Ishikawa (cell line): ENCODE measurements around the gene KLB.

ENCODE experiments used
- CEBPB ChIP-seq: IDR thresholded peaks from 2 replicates; pipeline ENCODE4 v1.6.1; 2012
- CREB1 ChIP-seq: IDR thresholded peaks from 2 replicates; pipeline ENCODE4 v1.6.1; 2012; ENCODE audit warnings: low read depth
- EGR1 ChIP-seq: IDR thresholded peaks from 2 replicates; pipeline ENCODE4 v1.6.1; 2012
- EP300 ChIP-seq: IDR thresholded peaks from 2 replicates; pipeline ENCODE4 v1.6.1; 2012; ENCODE audit warnings: borderline replicate concordance
- FOXM1 ChIP-seq: IDR thresholded peaks from 2 replicates; pipeline ENCODE4 v1.6.1; 2012; ENCODE audit warnings: low read depth, borderline replicate concordance
- NFIC ChIP-seq: IDR thresholded peaks from 2 replicates; pipeline ENCODE4 v1.6.1; 2012
- RAD21 ChIP-seq: IDR thresholded peaks from 2 replicates; pipeline ENCODE4 v1.6.1; 2012; ENCODE audit warnings: low read depth
- TAF1 ChIP-seq: IDR thresholded peaks from 2 replicates; pipeline ENCODE4 v1.6.1; 2012; ENCODE audit warnings: low read depth, mild to moderate bottlenecking
- TCF12 ChIP-seq: IDR thresholded peaks from 2 replicates; pipeline ENCODE4 v1.6.1; 2012; ENCODE audit warnings: low read depth
- TEAD4 ChIP-seq: IDR thresholded peaks from 2 replicates; pipeline ENCODE4 v1.6.1; 2012
- YY1 ChIP-seq: IDR thresholded peaks from 2 replicates; pipeline ENCODE4 v1.6.1; 2012; ENCODE audit warnings: low read depth
- ZBTB7A ChIP-seq: IDR thresholded peaks from 2 replicates; pipeline ENCODE4 v1.6.1; 2012; ENCODE audit warnings: low read depth
- TF ChIP-seq, protein P1 (sequence below): IDR thresholded peaks from 2 replicates; pipeline ENCODE4 v1.6.1; 2012
- TF ChIP-seq, protein P2 (sequence below): IDR thresholded peaks from 2 replicates; pipeline ENCODE4 v1.6.1; 2012
- TF ChIP-seq, protein P3 (sequence below): IDR thresholded peaks from 2 replicates; pipeline ENCODE4 v1.6.1; 2012; ENCODE audit warnings: low read depth, mild to moderate bottlenecking

Gene KLB

DNA sequence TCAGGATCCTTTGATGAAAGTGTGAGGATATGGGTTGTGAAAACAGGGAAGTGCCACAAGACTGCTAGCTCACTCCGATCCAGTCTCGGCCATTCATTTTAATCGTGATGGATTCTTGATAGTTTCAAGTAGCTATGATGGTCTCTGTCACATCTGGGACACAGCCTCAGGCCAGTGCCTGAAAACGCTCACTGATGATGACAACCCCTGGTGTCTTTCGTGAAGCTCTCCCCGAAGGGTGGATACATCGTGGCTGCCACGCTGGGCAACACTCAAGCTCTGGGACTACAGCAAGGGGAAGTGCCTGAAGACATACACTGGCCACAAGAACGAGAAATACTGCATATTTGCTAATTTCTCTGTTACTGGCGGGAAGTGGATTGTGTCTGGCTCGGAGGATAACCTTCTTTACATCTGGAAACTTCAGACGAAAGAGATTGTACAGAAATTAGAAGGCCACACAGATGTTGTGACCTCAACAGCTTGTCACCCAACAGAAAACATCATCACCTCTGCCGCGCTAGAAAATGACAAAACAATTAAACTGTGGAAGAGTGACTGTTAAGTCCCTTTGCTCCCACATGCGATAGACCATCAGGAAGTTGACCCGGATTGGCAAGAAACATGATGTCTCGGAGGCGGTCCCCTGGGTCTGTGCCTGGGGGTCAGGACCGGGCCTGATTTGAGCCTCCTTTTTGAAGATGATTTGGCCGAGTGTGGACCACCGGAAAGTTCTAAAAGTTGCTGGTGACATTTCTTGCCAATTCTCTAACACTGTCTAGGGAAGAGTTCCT lies 74.4 kb downstream of the KLB start:
- TF ChIP-seq CREB1 (no peak), EGR1 (no peak), TEAD4 (no peak), YY1 (no peak), NFIC (no peak), TCF12 (no peak), CEBPB (no peak), EP300 (no peak), RAD21 (no peak), TAF1 (no peak), ZBTB7A (no peak), FOXM1 (no peak)
- TF ChIP-seq, protein P1, sequence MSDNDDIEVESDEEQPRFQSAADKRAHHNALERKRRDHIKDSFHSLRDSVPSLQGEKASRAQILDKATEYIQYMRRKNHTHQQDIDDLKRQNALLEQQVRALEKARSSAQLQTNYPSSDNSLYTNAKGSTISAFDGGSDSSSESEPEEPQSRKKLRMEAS, result no peak
- TF ChIP-seq, protein P2, sequence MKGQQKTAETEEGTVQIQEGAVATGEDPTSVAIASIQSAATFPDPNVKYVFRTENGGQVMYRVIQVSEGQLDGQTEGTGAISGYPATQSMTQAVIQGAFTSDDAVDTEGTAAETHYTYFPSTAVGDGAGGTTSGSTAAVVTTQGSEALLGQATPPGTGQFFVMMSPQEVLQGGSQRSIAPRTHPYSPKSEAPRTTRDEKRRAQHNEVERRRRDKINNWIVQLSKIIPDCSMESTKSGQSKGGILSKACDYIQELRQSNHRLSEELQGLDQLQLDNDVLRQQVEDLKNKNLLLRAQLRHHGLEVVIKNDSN, result no peak
- TF ChIP-seq, protein P3, sequence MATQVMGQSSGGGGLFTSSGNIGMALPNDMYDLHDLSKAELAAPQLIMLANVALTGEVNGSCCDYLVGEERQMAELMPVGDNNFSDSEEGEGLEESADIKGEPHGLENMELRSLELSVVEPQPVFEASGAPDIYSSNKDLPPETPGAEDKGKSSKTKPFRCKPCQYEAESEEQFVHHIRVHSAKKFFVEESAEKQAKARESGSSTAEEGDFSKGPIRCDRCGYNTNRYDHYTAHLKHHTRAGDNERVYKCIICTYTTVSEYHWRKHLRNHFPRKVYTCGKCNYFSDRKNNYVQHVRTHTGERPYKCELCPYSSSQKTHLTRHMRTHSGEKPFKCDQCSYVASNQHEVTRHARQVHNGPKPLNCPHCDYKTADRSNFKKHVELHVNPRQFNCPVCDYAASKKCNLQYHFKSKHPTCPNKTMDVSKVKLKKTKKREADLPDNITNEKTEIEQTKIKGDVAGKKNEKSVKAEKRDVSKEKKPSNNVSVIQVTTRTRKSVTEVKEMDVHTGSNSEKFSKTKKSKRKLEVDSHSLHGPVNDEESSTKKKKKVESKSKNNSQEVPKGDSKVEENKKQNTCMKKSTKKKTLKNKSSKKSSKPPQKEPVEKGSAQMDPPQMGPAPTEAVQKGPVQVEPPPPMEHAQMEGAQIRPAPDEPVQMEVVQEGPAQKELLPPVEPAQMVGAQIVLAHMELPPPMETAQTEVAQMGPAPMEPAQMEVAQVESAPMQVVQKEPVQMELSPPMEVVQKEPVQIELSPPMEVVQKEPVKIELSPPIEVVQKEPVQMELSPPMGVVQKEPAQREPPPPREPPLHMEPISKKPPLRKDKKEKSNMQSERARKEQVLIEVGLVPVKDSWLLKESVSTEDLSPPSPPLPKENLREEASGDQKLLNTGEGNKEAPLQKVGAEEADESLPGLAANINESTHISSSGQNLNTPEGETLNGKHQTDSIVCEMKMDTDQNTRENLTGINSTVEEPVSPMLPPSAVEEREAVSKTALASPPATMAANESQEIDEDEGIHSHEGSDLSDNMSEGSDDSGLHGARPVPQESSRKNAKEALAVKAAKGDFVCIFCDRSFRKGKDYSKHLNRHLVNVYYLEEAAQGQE, result no peak

DNA sequence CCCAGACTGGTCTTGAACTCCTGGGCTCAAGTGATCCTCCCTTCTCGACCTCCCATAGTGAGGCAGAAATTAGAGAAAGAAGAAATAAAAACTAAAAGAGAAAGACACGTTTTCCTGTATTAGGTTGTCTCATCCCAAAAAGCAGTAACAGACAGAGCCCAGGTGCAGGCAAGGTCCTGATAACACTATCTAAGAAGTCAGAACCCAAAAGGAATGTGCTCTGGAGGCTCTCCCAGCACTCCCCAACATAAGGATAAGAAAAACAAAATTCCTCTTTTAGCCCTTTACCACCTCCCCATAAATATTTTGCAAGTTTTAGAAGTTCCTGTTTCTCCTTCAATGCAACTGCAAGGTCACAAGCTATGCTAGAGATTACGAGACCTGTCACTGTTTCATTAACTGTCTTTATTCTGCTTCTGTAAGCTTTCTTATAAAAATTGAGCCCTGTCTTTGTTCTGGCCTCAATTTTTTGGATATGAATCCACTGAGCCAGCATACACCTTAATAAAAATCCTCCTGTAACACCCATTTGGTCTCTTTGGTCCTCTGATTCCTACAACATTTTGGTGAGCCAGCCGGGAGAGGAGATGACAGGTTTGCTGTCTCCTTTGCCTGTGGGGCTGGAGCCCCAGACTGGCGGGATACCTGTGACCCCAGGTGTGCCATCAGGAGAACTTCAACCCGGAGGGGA lies 78.0 kb downstream of the KLB start:
- TF ChIP-seq FOXM1, result no peak
- TF ChIP-seq, protein P1, result no peak
- TF ChIP-seq, protein P3, result no peak
- no peak for TF ChIP-seq YY1

DNA sequence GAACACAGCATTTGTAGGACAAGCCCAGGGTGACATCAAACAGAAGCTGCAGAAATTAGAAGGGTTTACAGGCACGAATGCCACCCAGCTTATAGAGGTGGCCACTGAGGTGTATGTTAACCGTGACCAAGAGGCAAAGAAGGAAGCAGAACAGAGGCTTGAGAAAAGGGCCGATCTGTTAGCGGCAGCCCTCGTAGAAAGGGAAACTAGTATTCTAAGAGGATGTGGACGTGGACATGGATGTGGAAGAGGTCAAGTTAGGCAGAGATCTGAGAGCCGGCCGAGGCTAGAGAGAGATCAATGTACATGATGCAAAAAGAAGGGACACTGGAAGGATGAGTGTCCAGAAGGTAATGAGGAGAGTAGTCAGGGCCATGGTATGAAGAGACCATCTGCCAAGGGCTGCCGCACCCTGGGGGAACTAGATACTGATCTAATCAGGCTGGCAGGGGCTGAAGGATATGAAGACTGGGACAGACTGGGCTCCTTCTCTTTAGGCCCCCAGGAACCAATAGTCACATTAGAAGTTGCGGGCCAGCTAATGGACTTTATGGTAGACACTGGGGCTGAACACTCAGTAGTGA lies 79.6 kb downstream of the KLB start:
- TF ChIP-seq TEAD4 (no peak), CREB1 (no peak), NFIC (no peak), RAD21 (no peak), ZBTB7A (no peak), EGR1 (no peak), TCF12 (no peak), YY1 (no peak), TAF1 (no peak)
- TF ChIP-seq, protein P2, result no peak
- TF ChIP-seq, protein P1, result no peak
- TF ChIP-seq, protein P3, result no peak

DNA sequence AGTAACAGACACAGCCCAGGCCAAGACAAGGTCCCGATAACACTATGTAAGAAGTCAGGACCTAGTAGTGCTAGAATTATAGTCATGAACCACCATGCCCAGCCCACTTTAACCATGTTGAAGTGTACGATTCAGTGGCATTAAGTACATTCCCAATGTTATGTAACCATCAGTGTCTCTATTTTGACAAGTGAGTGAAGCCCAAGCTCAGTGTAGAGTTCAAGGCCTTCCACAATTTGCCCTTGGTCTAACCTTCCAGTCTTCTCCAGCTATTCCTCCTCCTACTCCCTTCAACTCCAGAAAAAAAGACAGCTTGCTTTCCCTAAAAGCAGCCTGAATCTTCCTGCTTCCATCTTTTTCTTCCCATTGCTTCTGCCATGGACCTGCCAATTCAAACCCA lies 83.6 kb downstream of the KLB start:
- no peak for TF ChIP-seq TAF1
- no peak for TF ChIP-seq FOXM1
- TF ChIP-seq, protein P1, result no peak
- TF ChIP-seq TCF12, result no peak
- TF ChIP-seq EP300, result no peak
- TF ChIP-seq EGR1, result no peak
